ENCODE data around the gene USP22.

DNA sequence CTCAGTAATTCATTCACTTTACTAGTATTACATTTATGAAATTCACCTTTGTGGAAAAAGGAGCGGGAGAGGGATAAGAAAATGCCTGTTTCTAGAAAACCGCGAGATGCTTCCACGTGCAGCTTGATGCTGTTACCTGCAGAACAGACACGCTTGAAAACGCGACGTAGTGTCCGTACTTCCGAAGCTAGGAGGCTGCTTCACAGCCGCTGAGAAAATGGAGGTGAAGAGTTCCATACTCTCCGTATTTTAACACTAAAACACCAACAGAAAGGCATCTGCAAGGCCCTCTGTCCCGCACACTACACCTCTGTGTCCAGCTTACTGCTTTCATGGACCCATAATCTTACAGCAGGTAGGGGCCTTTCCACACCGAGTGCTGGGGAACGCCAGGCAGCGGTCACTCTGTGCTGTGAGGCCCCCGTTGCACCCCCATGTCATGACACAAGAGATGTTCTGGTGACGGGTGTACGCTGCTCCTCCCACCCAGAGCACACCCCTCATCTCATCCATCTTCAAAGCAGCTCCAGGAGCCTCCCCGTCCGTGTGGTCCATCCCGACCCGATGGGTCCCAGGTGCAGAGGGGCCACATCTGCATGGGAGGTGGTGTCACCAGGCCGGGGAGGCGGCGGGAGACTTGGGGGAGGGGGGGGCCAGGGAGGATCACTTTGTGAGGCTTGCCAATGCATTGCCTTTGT lies 40.4 kb downstream of the USP22 start:
- no peak for TF ChIP-seq CTCF (IDR thresholded peaks at IDR 0.05)
- TF ChIP-seq EZH2phosphoT487 (IDR thresholded peaks at IDR 0.05): no peak
- TF ChIP-seq EZH2 (IDR thresholded peaks at IDR 0.05): no peak

All from neural progenitor cell (in vitro differentiated cells).